ENCODE results near the gene ZBTB40. TPM values are rescaled to one million over a fixed set of nuclear protein-coding genes. Genes with fewer than 3 reads are reported as not detected.

ZBTB40 gene
- total RNA-seq, 1 experiment from 2014 or later = 19.5 TPM

DNA sequence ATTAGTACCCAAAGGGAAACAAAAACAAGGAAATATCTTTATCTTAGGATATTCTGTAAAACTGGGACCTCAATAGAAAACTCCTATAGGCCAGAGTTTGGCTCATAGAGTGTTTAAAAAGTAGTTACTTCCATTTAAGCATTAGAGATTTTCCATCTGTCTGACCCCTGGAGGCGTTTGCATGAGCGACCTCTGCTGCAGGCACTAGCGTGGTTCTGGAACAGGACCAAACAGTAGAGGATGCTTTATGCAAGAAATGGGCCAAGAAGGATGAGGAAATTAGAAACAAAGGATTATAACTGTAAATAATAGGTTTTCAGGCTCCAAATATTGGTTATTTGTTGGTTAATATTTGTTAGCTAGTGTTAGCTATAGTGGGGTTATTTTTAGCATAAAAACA lies 5.7 kb downstream of the ZBTB40 start:
- H3K27me3 ChIP-seq (ENCODE audit: insufficient read depth, low read length) = no peaks in the 10 kb centered on the region
- intact Hi-C loops (cut with micrococcal nuclease) = no loop called here
- peaks cover 6 to 7% of the 10 kb centered on the region in 2 experiments for H3K4me1 ChIP-seq (ENCODE audit: control insufficient read depth in 1 of 2, insufficient read depth in 2 of 2, low read length in 2 of 2)
- H3K36me3 ChIP-seq (ENCODE audit: control insufficient read depth in 1 of 2, insufficient read depth in 2 of 2, low read length in 2 of 2) = no peaks in the 10 kb centered on the region
- DNase-seq (ENCODE audit: low read depth, low spot score) = no peak
- no peak overlapping the region for H3K4me2 ChIP-seq (ENCODE audit: low read length)
- peaks cover 81% of the 10 kb centered on the region for H3K79me2 ChIP-seq (ENCODE audit: insufficient read depth, low read length)
- ChIA-PET POLR2A (no interaction called here), CTCF (no interaction called here), RAD21 (ENCODE audit: low non-redundant PET in 1 of 2, low total read pairs in 2 of 2, uncharacterized antibody in 2 of 2, unreplicated experiment in 2 of 2) (interaction anchor here in 1 of 2 experiments (0.7 kb wide), 1 partner anchor 183 kb away, joined by 4 read pairs; no protein-coding TSS in a partner anchor)
- H3K27ac ChIP-seq (ENCODE audit: low read depth, low read length) = no peak overlapping the region
- no peaks in the 10 kb centered on the region for H3K9me2 ChIP-seq (ENCODE audit: insufficient read depth)
- H3K9ac ChIP-seq (ENCODE audit: low read length) = no peak overlapping the region
- no peak for ATAC-seq
- BruUV-seq (replicated peaks) = no TSS peak
- no peaks in the 10 kb centered on the region for H3K9me3 ChIP-seq (ENCODE audit: control insufficient read depth in 1 of 2, insufficient read depth in 1 of 2, low read depth in 1 of 2, low read length in 2 of 2)
- H2AFZ ChIP-seq (ENCODE audit: low read depth, low read length, poor library complexity, severe bottlenecking) = no peak overlapping the region
- TF ChIP-seq EZH2phosphoT487 (IDR thresholded peaks at IDR 0.05; ENCODE audit: borderline replicate concordance) (no peak), POLR2AphosphoS5 (IDR thresholded peaks at IDR 0.05; ENCODE audit: low read depth, low read length) (no peak), FOSL1 (IDR thresholded peaks at IDR 0.05; ENCODE audit: low read depth) (no peak), ELF1 (IDR thresholded peaks at IDR 0.05; ENCODE audit: borderline replicate concordance, low read depth) (no peak), RAD21 (IDR thresholded peaks at IDR 0.05; ENCODE audit: low read depth) (no peak), SP1 (IDR thresholded peaks at IDR 0.05; ENCODE audit: low read depth) (no peak), SRF (IDR thresholded peaks at IDR 0.05; ENCODE audit: low read depth) (no peak), POLR2A (IDR thresholded peaks at IDR 0.05; ENCODE audit: borderline replicate concordance, extremely low read depth, insufficient read depth, insufficient read length) (no peak), EZH2 (IDR thresholded peaks at IDR 0.05) (no peak), ZNF274 (IDR thresholded peaks at IDR 0.05; ENCODE audit: low read depth, low read length) (no peak), TCF7L2 (IDR thresholded peaks at IDR 0.05; ENCODE audit: borderline replicate concordance, extremely low read depth, insufficient read depth, insufficient read length) (no peak), EGR1 (IDR thresholded peaks at IDR 0.05; ENCODE audit: low read depth) (no peak), JUND (IDR thresholded peaks at IDR 0.05) (no peak)
- TF ChIP-seq, protein P1, sequence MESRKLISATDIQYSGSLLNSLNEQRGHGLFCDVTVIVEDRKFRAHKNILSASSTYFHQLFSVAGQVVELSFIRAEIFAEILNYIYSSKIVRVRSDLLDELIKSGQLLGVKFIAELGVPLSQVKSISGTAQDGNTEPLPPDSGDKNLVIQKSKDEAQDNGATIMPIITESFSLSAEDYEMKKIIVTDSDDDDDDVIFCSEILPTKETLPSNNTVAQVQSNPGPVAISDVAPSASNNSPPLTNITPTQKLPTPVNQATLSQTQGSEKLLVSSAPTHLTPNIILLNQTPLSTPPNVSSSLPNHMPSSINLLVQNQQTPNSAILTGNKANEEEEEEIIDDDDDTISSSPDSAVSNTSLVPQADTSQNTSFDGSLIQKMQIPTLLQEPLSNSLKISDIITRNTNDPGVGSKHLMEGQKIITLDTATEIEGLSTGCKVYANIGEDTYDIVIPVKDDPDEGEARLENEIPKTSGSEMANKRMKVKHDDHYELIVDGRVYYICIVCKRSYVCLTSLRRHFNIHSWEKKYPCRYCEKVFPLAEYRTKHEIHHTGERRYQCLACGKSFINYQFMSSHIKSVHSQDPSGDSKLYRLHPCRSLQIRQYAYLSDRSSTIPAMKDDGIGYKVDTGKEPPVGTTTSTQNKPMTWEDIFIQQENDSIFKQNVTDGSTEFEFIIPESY (IDR thresholded peaks at IDR 0.05; ENCODE audit: extremely low read depth, insufficient replicate concordance, low read length) = no peak
- TF ChIP-seq, protein P2, sequence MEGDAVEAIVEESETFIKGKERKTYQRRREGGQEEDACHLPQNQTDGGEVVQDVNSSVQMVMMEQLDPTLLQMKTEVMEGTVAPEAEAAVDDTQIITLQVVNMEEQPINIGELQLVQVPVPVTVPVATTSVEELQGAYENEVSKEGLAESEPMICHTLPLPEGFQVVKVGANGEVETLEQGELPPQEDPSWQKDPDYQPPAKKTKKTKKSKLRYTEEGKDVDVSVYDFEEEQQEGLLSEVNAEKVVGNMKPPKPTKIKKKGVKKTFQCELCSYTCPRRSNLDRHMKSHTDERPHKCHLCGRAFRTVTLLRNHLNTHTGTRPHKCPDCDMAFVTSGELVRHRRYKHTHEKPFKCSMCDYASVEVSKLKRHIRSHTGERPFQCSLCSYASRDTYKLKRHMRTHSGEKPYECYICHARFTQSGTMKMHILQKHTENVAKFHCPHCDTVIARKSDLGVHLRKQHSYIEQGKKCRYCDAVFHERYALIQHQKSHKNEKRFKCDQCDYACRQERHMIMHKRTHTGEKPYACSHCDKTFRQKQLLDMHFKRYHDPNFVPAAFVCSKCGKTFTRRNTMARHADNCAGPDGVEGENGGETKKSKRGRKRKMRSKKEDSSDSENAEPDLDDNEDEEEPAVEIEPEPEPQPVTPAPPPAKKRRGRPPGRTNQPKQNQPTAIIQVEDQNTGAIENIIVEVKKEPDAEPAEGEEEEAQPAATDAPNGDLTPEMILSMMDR (IDR thresholded peaks at IDR 0.05 in 2 of 3, conservative IDR thresholded peaks at IDR 0.05 in 1 of 3; ENCODE audit: borderline replicate concordance in 1 of 3, insufficient read depth in 1 of 3, low read depth in 2 of 3, low read length in 2 of 3) = no peak
- TF ChIP-seq, protein P3, sequence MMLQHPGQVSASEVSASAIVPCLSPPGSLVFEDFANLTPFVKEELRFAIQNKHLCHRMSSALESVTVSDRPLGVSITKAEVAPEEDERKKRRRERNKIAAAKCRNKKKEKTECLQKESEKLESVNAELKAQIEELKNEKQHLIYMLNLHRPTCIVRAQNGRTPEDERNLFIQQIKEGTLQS (IDR thresholded peaks at IDR 0.05) = no peak
- TF ChIP-seq, protein P4, sequence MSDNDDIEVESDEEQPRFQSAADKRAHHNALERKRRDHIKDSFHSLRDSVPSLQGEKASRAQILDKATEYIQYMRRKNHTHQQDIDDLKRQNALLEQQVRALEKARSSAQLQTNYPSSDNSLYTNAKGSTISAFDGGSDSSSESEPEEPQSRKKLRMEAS (IDR thresholded peaks at IDR 0.05) = no peak
- TF ChIP-seq, protein P5, sequence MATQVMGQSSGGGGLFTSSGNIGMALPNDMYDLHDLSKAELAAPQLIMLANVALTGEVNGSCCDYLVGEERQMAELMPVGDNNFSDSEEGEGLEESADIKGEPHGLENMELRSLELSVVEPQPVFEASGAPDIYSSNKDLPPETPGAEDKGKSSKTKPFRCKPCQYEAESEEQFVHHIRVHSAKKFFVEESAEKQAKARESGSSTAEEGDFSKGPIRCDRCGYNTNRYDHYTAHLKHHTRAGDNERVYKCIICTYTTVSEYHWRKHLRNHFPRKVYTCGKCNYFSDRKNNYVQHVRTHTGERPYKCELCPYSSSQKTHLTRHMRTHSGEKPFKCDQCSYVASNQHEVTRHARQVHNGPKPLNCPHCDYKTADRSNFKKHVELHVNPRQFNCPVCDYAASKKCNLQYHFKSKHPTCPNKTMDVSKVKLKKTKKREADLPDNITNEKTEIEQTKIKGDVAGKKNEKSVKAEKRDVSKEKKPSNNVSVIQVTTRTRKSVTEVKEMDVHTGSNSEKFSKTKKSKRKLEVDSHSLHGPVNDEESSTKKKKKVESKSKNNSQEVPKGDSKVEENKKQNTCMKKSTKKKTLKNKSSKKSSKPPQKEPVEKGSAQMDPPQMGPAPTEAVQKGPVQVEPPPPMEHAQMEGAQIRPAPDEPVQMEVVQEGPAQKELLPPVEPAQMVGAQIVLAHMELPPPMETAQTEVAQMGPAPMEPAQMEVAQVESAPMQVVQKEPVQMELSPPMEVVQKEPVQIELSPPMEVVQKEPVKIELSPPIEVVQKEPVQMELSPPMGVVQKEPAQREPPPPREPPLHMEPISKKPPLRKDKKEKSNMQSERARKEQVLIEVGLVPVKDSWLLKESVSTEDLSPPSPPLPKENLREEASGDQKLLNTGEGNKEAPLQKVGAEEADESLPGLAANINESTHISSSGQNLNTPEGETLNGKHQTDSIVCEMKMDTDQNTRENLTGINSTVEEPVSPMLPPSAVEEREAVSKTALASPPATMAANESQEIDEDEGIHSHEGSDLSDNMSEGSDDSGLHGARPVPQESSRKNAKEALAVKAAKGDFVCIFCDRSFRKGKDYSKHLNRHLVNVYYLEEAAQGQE (IDR thresholded peaks at IDR 0.05; ENCODE audit: low read depth) = no peak
- H3K4me3 ChIP-seq (replicated peaks in 1 of 2; ENCODE audit: low read depth in 1 of 2, low read length in 2 of 2) = no peak overlapping the region
- 0 out of 2 replicates have a peak, but pooled peaks cover 3% of the 10 kb centered on the region for H4K20me1 ChIP-seq (ENCODE audit: insufficient read depth)

Data from HCT116 (cell line).